WTC11 (cell line): ENCODE data around the gene ZNF827.

ENCODE experiments used
- CBFB ChIP-seq: sonication (generic); formaldehyde crosslinking; IDR thresholded peaks from 2 replicates; pipeline ENCODE4 v1.8.1; 2022; ENCODE audit warnings: mild to moderate bottlenecking, low read depth, missing genetic modification reagents
- TF ChIP-seq, protein P1 (sequence below): sonication (generic); formaldehyde crosslinking; IDR thresholded peaks from 2 replicates; pipeline ENCODE4 v1.8.0; 2022; ENCODE audit warnings: mild to moderate bottlenecking, missing genetic modification reagents
- TF ChIP-seq, protein P2 (sequence below): sonication (generic); formaldehyde crosslinking; IDR thresholded peaks from 2 replicates; pipeline ENCODE4 v1.8.1; 2023; ENCODE audit warnings: mild to moderate bottlenecking, missing genetic modification reagents, borderline replicate concordance
- TF ChIP-seq, protein P3 (sequence below): sonication (generic); formaldehyde crosslinking; IDR thresholded peaks from 2 replicates; pipeline ENCODE4 v1.8.0; 2022; ENCODE audit warnings: mild to moderate bottlenecking, missing genetic modification reagents
- TF ChIP-seq, protein P4 (sequence below): sonication (generic); formaldehyde crosslinking; IDR thresholded peaks from 2 replicates; pipeline ENCODE4 v1.8.0; 2022; ENCODE audit warnings: mild to moderate bottlenecking, missing genetic modification reagents
- TF ChIP-seq, protein P5 (sequence below): fragments of 200-600 bp; IDR thresholded peaks from 2 replicates; pipeline ENCODE4 v1.8.0; 2022; ENCODE audit warnings: antibody characterized with exemption

DNA sequence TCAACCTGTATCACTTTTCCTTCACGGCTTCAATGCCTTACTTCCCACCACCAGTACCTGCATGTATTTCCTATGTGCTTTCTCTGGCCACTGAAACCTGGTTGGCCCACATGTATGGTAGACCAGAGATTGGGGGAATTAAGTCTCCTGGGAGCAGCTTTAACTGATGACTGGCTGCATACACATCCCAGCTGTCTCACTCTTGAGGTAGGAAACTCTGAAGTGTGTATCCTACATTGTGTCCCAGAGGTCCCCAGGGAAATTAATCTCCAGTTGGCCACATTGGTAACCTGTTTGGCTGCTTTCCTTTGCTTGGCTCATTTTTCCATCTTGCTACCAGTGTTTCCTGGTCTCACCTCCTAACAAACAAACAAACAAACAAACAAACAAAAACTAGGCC, 124.4 kb downstream of the ZNF827 start:
- TF ChIP-seq, protein P1, sequence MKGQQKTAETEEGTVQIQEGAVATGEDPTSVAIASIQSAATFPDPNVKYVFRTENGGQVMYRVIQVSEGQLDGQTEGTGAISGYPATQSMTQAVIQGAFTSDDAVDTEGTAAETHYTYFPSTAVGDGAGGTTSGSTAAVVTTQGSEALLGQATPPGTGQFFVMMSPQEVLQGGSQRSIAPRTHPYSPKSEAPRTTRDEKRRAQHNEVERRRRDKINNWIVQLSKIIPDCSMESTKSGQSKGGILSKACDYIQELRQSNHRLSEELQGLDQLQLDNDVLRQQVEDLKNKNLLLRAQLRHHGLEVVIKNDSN (CRISPR knock-in tag): no peak
- TF ChIP-seq, protein P2, sequence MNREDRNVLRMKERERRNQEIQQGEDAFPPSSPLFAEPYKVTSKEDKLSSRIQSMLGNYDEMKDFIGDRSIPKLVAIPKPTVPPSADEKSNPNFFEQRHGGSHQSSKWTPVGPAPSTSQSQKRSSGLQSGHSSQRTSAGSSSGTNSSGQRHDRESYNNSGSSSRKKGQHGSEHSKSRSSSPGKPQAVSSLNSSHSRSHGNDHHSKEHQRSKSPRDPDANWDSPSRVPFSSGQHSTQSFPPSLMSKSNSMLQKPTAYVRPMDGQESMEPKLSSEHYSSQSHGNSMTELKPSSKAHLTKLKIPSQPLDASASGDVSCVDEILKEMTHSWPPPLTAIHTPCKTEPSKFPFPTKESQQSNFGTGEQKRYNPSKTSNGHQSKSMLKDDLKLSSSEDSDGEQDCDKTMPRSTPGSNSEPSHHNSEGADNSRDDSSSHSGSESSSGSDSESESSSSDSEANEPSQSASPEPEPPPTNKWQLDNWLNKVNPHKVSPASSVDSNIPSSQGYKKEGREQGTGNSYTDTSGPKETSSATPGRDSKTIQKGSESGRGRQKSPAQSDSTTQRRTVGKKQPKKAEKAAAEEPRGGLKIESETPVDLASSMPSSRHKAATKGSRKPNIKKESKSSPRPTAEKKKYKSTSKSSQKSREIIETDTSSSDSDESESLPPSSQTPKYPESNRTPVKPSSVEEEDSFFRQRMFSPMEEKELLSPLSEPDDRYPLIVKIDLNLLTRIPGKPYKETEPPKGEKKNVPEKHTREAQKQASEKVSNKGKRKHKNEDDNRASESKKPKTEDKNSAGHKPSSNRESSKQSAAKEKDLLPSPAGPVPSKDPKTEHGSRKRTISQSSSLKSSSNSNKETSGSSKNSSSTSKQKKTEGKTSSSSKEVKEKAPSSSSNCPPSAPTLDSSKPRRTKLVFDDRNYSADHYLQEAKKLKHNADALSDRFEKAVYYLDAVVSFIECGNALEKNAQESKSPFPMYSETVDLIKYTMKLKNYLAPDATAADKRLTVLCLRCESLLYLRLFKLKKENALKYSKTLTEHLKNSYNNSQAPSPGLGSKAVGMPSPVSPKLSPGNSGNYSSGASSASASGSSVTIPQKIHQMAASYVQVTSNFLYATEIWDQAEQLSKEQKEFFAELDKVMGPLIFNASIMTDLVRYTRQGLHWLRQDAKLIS: no peak
- TF ChIP-seq, protein P3, sequence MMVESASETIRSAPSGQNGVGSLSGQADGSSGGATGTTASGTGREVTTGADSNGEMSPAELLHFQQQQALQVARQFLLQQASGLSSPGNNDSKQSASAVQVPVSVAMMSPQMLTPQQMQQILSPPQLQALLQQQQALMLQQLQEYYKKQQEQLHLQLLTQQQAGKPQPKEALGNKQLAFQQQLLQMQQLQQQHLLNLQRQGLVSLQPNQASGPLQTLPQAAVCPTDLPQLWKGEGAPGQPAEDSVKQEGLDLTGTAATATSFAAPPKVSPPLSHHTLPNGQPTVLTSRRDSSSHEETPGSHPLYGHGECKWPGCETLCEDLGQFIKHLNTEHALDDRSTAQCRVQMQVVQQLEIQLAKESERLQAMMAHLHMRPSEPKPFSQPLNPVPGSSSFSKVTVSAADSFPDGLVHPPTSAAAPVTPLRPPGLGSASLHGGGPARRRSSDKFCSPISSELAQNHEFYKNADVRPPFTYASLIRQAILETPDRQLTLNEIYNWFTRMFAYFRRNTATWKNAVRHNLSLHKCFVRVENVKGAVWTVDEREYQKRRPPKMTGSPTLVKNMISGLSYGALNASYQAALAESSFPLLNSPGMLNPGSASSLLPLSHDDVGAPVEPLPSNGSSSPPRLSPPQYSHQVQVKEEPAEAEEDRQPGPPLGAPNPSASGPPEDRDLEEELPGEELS (CRISPR knock-in tag): no peak
- TF ChIP-seq, protein P4, sequence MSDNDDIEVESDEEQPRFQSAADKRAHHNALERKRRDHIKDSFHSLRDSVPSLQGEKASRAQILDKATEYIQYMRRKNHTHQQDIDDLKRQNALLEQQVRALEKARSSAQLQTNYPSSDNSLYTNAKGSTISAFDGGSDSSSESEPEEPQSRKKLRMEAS (CRISPR knock-in tag): no peak
- no peak for TF ChIP-seq CBFB (CRISPR knock-in tag)
- TF ChIP-seq, protein P5, sequence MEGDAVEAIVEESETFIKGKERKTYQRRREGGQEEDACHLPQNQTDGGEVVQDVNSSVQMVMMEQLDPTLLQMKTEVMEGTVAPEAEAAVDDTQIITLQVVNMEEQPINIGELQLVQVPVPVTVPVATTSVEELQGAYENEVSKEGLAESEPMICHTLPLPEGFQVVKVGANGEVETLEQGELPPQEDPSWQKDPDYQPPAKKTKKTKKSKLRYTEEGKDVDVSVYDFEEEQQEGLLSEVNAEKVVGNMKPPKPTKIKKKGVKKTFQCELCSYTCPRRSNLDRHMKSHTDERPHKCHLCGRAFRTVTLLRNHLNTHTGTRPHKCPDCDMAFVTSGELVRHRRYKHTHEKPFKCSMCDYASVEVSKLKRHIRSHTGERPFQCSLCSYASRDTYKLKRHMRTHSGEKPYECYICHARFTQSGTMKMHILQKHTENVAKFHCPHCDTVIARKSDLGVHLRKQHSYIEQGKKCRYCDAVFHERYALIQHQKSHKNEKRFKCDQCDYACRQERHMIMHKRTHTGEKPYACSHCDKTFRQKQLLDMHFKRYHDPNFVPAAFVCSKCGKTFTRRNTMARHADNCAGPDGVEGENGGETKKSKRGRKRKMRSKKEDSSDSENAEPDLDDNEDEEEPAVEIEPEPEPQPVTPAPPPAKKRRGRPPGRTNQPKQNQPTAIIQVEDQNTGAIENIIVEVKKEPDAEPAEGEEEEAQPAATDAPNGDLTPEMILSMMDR: no peak
